ENCODE measurements around the gene TMEM183A.

TMEM183A gene

GRCh38 chr1:203028067-203028783 lies 21.1 kb downstream of the TMEM183A start:
- H3K4me3 Mint-ChIP-seq: no peak overlapping the region

GRCh38 chr1:203028784-203029553 lies 21.8 kb downstream of the TMEM183A start:
- peaks cover 24% of the 10 kb centered on the region for H3K4me1 Mint-ChIP-seq (ENCODE audit: low read depth)
- peaks cover 32% of the 10 kb centered on the region for H3K27me3 Mint-ChIP-seq
- H3K4me3 Mint-ChIP-seq: no peak overlapping the region
- intact Hi-C loops (cut with micrococcal nuclease): no loop called here
- H3K36me3 Mint-ChIP-seq (ENCODE audit: low read depth): peaks cover 21% of the 10 kb centered on the region
- peaks cover 10% of the 10 kb centered on the region for H3K9me3 Mint-ChIP-seq
- H3K27ac Mint-ChIP-seq: no peak overlapping the region

More at GRCh38 chr1:203028067-203028783, 21.1 kb downstream of the TMEM183A start:
- H3K36me3 Mint-ChIP-seq (ENCODE audit: low read depth): peaks cover 28% of the 10 kb centered on the region
- peaks cover 32% of the 10 kb centered on the region for H3K27me3 Mint-ChIP-seq
- peaks cover 10% of the 10 kb centered on the region for H3K9me3 Mint-ChIP-seq
- peaks cover 24% of the 10 kb centered on the region for H3K4me1 Mint-ChIP-seq (ENCODE audit: low read depth)
- intact Hi-C loops (cut with micrococcal nuclease): no loop called here
- H3K27ac Mint-ChIP-seq: no peak overlapping the region

- H3K4me1 Mint-ChIP-seq (ENCODE audit: low read depth): peaks cover 32% of the 10 kb centered on the region
- H3K27ac Mint-ChIP-seq: no peak overlapping the region
- H3K36me3 Mint-ChIP-seq (ENCODE audit: low read depth): no peaks in the 10 kb centered on the region
- intact Hi-C loops (cut with micrococcal nuclease): loop anchor here (2.0 kb wide), 1 partner anchor 185 kb away; no protein-coding TSS in a partner anchor
- H3K27me3 Mint-ChIP-seq: peaks cover 36% of the 10 kb centered on the region
- H3K9me3 Mint-ChIP-seq: no peaks in the 10 kb centered on the region
- H3K4me3 Mint-ChIP-seq: no peak overlapping the region
Measured at GRCh38 chr1:203031467-203031866, 24.3 kb downstream of the TMEM183A start.

- Mint-ChIP-seq H3K9me3 (no peaks in the 10 kb centered on the region), H3K4me1 (ENCODE audit: low read depth) (peaks cover 28% of the 10 kb centered on the region), H3K27ac (no peak overlapping the region), H3K4me3 (no peak overlapping the region), H3K27me3 (peaks cover 33% of the 10 kb centered on the region), H3K36me3 (ENCODE audit: low read depth) (no peaks in the 10 kb centered on the region)
- intact Hi-C loops (cut with micrococcal nuclease): no loop called here
Measured at GRCh38 chr1:203033287-203033686, 26.1 kb downstream of the TMEM183A start.

- Mint-ChIP-seq H3K9me3 (no peaks in the 10 kb centered on the region), H3K27ac (no peak overlapping the region), H3K4me1 (ENCODE audit: low read depth) (peaks cover 30% of the 10 kb centered on the region), H3K36me3 (ENCODE audit: low read depth) (no peaks in the 10 kb centered on the region), H3K4me3 (no peak overlapping the region), H3K27me3 (peaks cover 33% of the 10 kb centered on the region)
- intact Hi-C loops (cut with micrococcal nuclease): no loop called here
Measured at GRCh38 chr1:203033917-203034316, 26.7 kb downstream of the TMEM183A start.

- Mint-ChIP-seq H3K9me3 (no peaks in the 10 kb centered on the region), H3K36me3 (ENCODE audit: low read depth) (no peaks in the 10 kb centered on the region), H3K27me3 (peaks cover 38% of the 10 kb centered on the region), H3K4me1 (ENCODE audit: low read depth) (peaks cover 30% of the 10 kb centered on the region), H3K27ac (peak overlapping the region; percentile 45), H3K4me3 (no peak overlapping the region)
- intact Hi-C loops (cut with micrococcal nuclease): loop anchor here (5.0 kb wide), 1 partner anchor 83 kb away; no protein-coding TSS in a partner anchor
Measured at GRCh38 chr1:203034422-203035110, 27.4 kb downstream of the TMEM183A start.

- intact Hi-C loops (cut with micrococcal nuclease): loop anchor here (5.0 kb wide), 1 partner anchor 82 kb away; no protein-coding TSS in a partner anchor
- Mint-ChIP-seq H3K27me3 (peaks cover 38% of the 10 kb centered on the region), H3K4me1 (ENCODE audit: low read depth) (peaks cover 30% of the 10 kb centered on the region), H3K9me3 (no peaks in the 10 kb centered on the region), H3K4me3 (no peak overlapping the region), H3K36me3 (ENCODE audit: low read depth) (no peaks in the 10 kb centered on the region), H3K27ac (peak overlapping the region; percentile 45)
Measured at GRCh38 chr1:203035111-203036000, 28.2 kb downstream of the TMEM183A start.

GRCh38 chr1:203036135-203036534 lies 29.0 kb downstream of the TMEM183A start:
- H3K27me3 Mint-ChIP-seq: peaks cover 41% of the 10 kb centered on the region
- no peak overlapping the region for H3K27ac Mint-ChIP-seq
- peaks cover 30% of the 10 kb centered on the region for H3K4me1 Mint-ChIP-seq (ENCODE audit: low read depth)
- intact Hi-C loops (cut with micrococcal nuclease): loop anchor here (5.0 kb wide), 1 partner anchor 81 kb away; no protein-coding TSS in a partner anchor
- H3K4me3 Mint-ChIP-seq: no peak overlapping the region
- H3K9me3 Mint-ChIP-seq: no peaks in the 10 kb centered on the region
- no peaks in the 10 kb centered on the region for H3K36me3 Mint-ChIP-seq (ENCODE audit: low read depth)

- Mint-ChIP-seq H3K27me3 (peaks cover 41% of the 10 kb centered on the region), H3K4me1 (ENCODE audit: low read depth) (peaks cover 26% of the 10 kb centered on the region), H3K9me3 (no peaks in the 10 kb centered on the region), H3K4me3 (no peak overlapping the region), H3K27ac (no peak overlapping the region), H3K36me3 (ENCODE audit: low read depth) (no peaks in the 10 kb centered on the region)
- intact Hi-C loops (cut with micrococcal nuclease): loop anchor here (5.0 kb wide), 1 partner anchor 81 kb away; no protein-coding TSS in a partner anchor
Measured at GRCh38 chr1:203036537-203036936, 29.4 kb downstream of the TMEM183A start.

- no peak overlapping the region for H3K4me3 Mint-ChIP-seq
- no peak overlapping the region for H3K27ac Mint-ChIP-seq
- peaks cover 24% of the 10 kb centered on the region for H3K4me1 Mint-ChIP-seq (ENCODE audit: low read depth)
- H3K36me3 Mint-ChIP-seq (ENCODE audit: low read depth): no peaks in the 10 kb centered on the region
- intact Hi-C loops (cut with micrococcal nuclease): loop anchor here (5.0 kb wide), 1 partner anchor 80 kb away; no protein-coding TSS in a partner anchor
- H3K9me3 Mint-ChIP-seq: no peaks in the 10 kb centered on the region
- peaks cover 43% of the 10 kb centered on the region for H3K27me3 Mint-ChIP-seq
Measured at GRCh38 chr1:203037509-203038190, 30.5 kb downstream of the TMEM183A start.

GRCh38 chr1:203038217-203038741 lies 31.1 kb downstream of the TMEM183A start:
- Mint-ChIP-seq H3K27ac (no peak overlapping the region), H3K27me3 (peaks cover 43% of the 10 kb centered on the region), H3K36me3 (ENCODE audit: low read depth) (no peaks in the 10 kb centered on the region), H3K4me1 (ENCODE audit: low read depth) (peaks cover 24% of the 10 kb centered on the region), H3K4me3 (no peak overlapping the region), H3K9me3 (no peaks in the 10 kb centered on the region)
- intact Hi-C loops (cut with micrococcal nuclease): loop anchor here (5.0 kb wide), 1 partner anchor 79 kb away; no protein-coding TSS in a partner anchor

- H3K36me3 Mint-ChIP-seq (ENCODE audit: low read depth): no peaks in the 10 kb centered on the region
- H3K4me3 Mint-ChIP-seq: no peak overlapping the region
- no peak overlapping the region for H3K27ac Mint-ChIP-seq
- peaks cover 43% of the 10 kb centered on the region for H3K27me3 Mint-ChIP-seq
- no peaks in the 10 kb centered on the region for H3K9me3 Mint-ChIP-seq
- H3K4me1 Mint-ChIP-seq (ENCODE audit: low read depth): peaks cover 24% of the 10 kb centered on the region
- intact Hi-C loops (cut with micrococcal nuclease): loop anchor here (1.0 to 5.0 kb wide), 4 partner anchors 78 to 230 kb away; no protein-coding TSS in a partner anchor
Measured at GRCh38 chr1:203038891-203039608, 31.9 kb downstream of the TMEM183A start.

Measured in dendritic cell treated with granulocyte-macrophage colony-stimulating factor and Interleukin-4, amounts not matched to agents 40 ng/mL and 50 ng/mL, for 4 days (primary cell).